Activated CD4-positive, alpha-beta T cell treated with anti-CD3 and anti-CD28 coated beads, Interleukin-2, amount 10 ng/mL, durations not matched to agents 24 days and 14 days (primary cell): ENCODE measurements around the gene GOLGA6C. TPM values are rescaled to one million over a fixed set of nuclear protein-coding genes. Genes with fewer than 3 reads are reported as not detected.
A peak's percentile ranks its signal among the peaks of the same experiment; 100 is the strongest.
"Not testable (repeated sequence)": the region's sequence is repeated elsewhere in the genome, so short reads cannot be mapped to it uniquely, and the experiment has no call there.

Experiments
- DNase-seq: peaks from one replicate; pipeline ENCODE4 v3.0.0; 2022
- H3K27ac Mint-ChIP-seq: one replicate; pipeline ENCODE4 v1.8.0; 2022; ENCODE audit warnings: mild to moderate bottlenecking, mixed read lengths
- H3K27me3 Mint-ChIP-seq: one replicate; pipeline ENCODE4 v1.8.0; 2022; ENCODE audit warnings: mixed read lengths
- H3K36me3 Mint-ChIP-seq: one replicate; pipeline ENCODE4 v1.8.0; 2022; ENCODE audit warnings: low read depth, mild to moderate bottlenecking, mixed read lengths
- H3K4me1 Mint-ChIP-seq: one replicate; pipeline ENCODE4 v1.8.0; 2021; ENCODE audit warnings: mixed read lengths
- H3K4me3 Mint-ChIP-seq: one replicate; pipeline ENCODE4 v1.8.0; 2022; ENCODE audit warnings: mild to moderate bottlenecking, moderate library complexity, mixed read lengths
- H3K9me3 Mint-ChIP-seq: one replicate; pipeline ENCODE4 v1.8.0; 2021; ENCODE audit warnings: mixed read lengths
- intact Hi-C: fragments of 100-400 bp; cut with micrococcal nuclease; formaldehyde crosslinking; loops from one replicate; pipeline ENCODE4 v1.15.1; 2023
- total RNA-seq: library from RNA; stranded (reverse); gene quantifications from 2 replicates; pipeline ENCODE4 v1.2.3, GENCODE V29; 2022

GOLGA6C gene
- total RNA-seq, 1 donor from 2014 or later, result not detected

- Mint-ChIP-seq H3K4me1 (no peaks in the 10 kb centered on the region), H3K27ac (no peak overlapping the region), H3K36me3 (no peaks in the 10 kb centered on the region), H3K9me3 (no peaks in the 10 kb centered on the region), H3K27me3 (peaks cover 51% of the 10 kb centered on the region), H3K4me3 (no peak overlapping the region)
- intact Hi-C loops, result no loop called here
- no peak for DNase-seq
Observed at GRCh38 chr15:75306188-75306587, 48.1 kb downstream of the GOLGA6C start.

DNA sequence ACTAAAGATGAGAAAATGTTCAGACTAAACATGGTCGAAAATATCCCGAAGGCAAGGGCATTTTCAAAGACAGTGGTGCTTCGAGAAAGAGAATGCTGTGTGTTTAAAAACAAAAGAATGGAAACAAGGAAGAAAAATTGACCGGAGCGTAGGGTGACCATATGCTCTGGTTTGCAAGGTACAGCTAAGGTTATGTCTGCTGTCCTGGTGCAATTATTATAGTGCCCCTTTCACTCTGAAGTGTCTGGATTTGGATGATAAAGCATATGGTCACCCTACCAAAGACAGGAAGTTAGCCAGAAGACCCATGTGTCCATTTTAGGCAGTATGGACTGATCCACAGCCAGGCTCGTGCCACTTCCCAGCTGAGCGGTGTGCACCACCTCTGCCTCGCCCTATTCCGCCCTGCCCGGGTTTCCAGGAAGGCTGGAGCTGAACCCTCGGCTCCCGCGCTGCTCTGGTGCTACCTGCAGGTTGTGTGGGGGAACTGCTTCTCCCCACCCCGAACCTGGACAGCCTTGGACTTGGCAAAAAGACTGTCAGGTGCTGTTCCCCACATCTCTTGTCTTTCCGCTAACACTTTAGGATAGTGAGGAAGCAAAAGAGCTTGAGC, 49.8 kb downstream of the GOLGA6C start:
- Mint-ChIP-seq H3K27me3 (peaks cover 49% of the 10 kb centered on the region), H3K4me3 (no peak overlapping the region), H3K4me1 (no peaks in the 10 kb centered on the region), H3K27ac (no peak overlapping the region), H3K9me3 (no peaks in the 10 kb centered on the region), H3K36me3 (no peaks in the 10 kb centered on the region)
- DNase-seq, result peak; percentile 67
- intact Hi-C loops, result no loop called here

DNA sequence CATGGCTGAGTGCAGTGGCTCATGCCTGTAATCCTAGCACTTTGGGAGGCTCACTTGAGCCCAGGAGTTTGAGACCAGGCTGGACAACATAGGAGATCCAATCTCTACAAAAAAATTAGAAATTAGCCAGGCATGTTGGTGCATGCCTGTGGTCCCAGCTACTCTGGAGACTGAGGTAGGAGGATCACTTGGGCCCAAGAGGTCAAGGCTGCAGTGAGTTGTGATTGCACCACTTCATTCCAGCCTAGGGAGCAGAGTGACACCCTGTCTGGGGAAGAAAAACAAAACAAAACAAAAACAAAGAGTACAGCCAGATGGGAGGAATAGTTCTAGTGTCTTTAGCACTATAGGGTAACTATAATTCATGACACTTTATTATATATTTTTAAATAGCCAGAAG, 51.6 kb downstream of the GOLGA6C start:
- Mint-ChIP-seq H3K4me3 (no peak overlapping the region), H3K4me1 (no peaks in the 10 kb centered on the region), H3K36me3 (no peaks in the 10 kb centered on the region), H3K9me3 (no peaks in the 10 kb centered on the region), H3K27me3 (peaks cover 35% of the 10 kb centered on the region), H3K27ac (no peak overlapping the region)
- DNase-seq, result no peak
- intact Hi-C loops, result no loop called here

GRCh38 chr15:75312548-75312947, 54.4 kb downstream of the GOLGA6C start:
- H3K36me3 Mint-ChIP-seq, H3K27ac Mint-ChIP-seq, H3K9me3 Mint-ChIP-seq, intact Hi-C loops, DNase-seq, H3K4me3 Mint-ChIP-seq, H3K4me1 Mint-ChIP-seq: not testable (repeated sequence)
- peaks cover 16% of the 10 kb centered on the region for H3K27me3 Mint-ChIP-seq

GRCh38 chr15:75313116-75313845, 55.1 kb downstream of the GOLGA6C start:
- H3K9me3 Mint-ChIP-seq, result no peaks in the 10 kb centered on the region
- H3K36me3 Mint-ChIP-seq, result no peaks in the 10 kb centered on the region
- no peak overlapping the region for H3K27ac Mint-ChIP-seq
- no peak overlapping the region for H3K4me3 Mint-ChIP-seq
- peaks cover 11% of the 10 kb centered on the region for H3K27me3 Mint-ChIP-seq
- no peaks in the 10 kb centered on the region for H3K4me1 Mint-ChIP-seq
- no peak for DNase-seq
- intact Hi-C loops, result no loop called here

- Mint-ChIP-seq H3K27ac (no peak overlapping the region), H3K36me3 (no peaks in the 10 kb centered on the region), H3K9me3 (no peaks in the 10 kb centered on the region), H3K4me1 (no peaks in the 10 kb centered on the region), H3K27me3 (peaks cover 3% of the 10 kb centered on the region), H3K4me3 (no peak overlapping the region)
- intact Hi-C loops, result no loop called here
- DNase-seq, result no peak
Observed at GRCh38 chr15:75314552-75315290, 56.6 kb downstream of the GOLGA6C start.

GRCh38 chr15:75319231-75319897, 61.2 kb downstream of the GOLGA6C start:
- H3K27me3 Mint-ChIP-seq, H3K4me1 Mint-ChIP-seq, DNase-seq, intact Hi-C loops, H3K36me3 Mint-ChIP-seq, H3K27ac Mint-ChIP-seq, H3K9me3 Mint-ChIP-seq, H3K4me3 Mint-ChIP-seq: not testable (repeated sequence)

Other genes starting within 250 kb of the GOLGA6C start
- 21.4 and 24.5 TPM in 2 replicates for gene PPCDC, start 234.7 kb upstream of the GOLGA6C start, total RNA-seq
- gene C15orf39, start 56.5 kb upstream of the GOLGA6C start, total RNA-seq, result 43.2 and 43.9 TPM in 2 replicates
- gene GOLGA6D, start 24.5 kb downstream of the GOLGA6C start, total RNA-seq, result not detected in 2 replicates
- gene COMMD4, start 77.7 kb downstream of the GOLGA6C start, total RNA-seq, result 79.5 and 86.7 TPM in 2 replicates
- 3.7 and 4.7 TPM in 2 replicates for gene NEIL1, start 88.7 kb downstream of the GOLGA6C start, total RNA-seq
- gene MAN2C1, start 110.3 kb downstream of the GOLGA6C start, total RNA-seq, result 232 and 255 TPM in 2 replicates
- 92.2 and 102 TPM in 2 replicates for gene SIN3A, start 193.4 kb downstream of the GOLGA6C start, total RNA-seq